Lower leg skin (tissue), 3 donors: Measurements from ENCODE around the gene NUDT21.

ENCODE experiments used
- POLR2A ChIP-seq, 2 donors: fragments of 450-650 bp; IDR thresholded peaks; one replicate each; pipeline ENCODE4 v1.6.1; 2016 to 2017; ENCODE audit warnings: antibody characterized with exemption in 2 of 2, mild to moderate bottlenecking in 1 of 2, moderate library complexity in 1 of 2
- TF ChIP-seq, protein P1 (sequence below), 3 donors: fragments of 450-650 bp; IDR thresholded peaks; one replicate each; pipeline ENCODE4 v1.5.1; 2016; ENCODE audit warnings: antibody characterized with exemption in 3 of 3, mild to moderate bottlenecking in 3 of 3, moderate library complexity in 2 of 3

DNA sequence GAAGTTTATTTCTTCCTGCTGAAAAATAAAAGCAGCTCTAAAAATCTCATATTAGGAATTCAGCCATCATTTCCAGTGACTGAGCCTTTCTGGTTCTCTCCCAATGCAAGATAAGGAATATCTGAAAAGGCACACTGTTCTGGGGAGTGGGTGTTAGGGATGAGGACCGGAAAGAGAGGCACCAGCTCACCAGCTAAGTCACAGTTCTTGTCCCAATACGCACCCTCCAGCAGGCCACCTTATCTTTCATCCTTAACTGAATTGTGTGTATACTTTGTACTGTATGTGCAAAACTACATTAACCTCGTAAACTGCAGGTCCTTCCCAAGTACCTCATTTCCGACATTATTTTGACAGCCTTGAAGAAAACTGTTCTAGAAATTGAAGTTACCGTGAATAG lies 36.8 kb downstream of the NUDT21 start:
- TF ChIP-seq, protein P1, sequence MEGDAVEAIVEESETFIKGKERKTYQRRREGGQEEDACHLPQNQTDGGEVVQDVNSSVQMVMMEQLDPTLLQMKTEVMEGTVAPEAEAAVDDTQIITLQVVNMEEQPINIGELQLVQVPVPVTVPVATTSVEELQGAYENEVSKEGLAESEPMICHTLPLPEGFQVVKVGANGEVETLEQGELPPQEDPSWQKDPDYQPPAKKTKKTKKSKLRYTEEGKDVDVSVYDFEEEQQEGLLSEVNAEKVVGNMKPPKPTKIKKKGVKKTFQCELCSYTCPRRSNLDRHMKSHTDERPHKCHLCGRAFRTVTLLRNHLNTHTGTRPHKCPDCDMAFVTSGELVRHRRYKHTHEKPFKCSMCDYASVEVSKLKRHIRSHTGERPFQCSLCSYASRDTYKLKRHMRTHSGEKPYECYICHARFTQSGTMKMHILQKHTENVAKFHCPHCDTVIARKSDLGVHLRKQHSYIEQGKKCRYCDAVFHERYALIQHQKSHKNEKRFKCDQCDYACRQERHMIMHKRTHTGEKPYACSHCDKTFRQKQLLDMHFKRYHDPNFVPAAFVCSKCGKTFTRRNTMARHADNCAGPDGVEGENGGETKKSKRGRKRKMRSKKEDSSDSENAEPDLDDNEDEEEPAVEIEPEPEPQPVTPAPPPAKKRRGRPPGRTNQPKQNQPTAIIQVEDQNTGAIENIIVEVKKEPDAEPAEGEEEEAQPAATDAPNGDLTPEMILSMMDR (IDR thresholded peaks at IDR 0.05): no peak
- TF ChIP-seq POLR2A (IDR thresholded peaks at IDR 0.05): no peak
